NK-92 treated with Interleukin-12 subunit alpha and Interleukin-12 subunit beta, amount 100 ng/mL, for 24 hours (cell line): ENCODE measurements around the gene MEF2B.

Experiments
- DNase-seq: peaks from one replicate; lab custom pipeline; 2025; lab: John Stamatoyannopoulos, UW

MEF2B gene

GRCh38 chr19:19170053-19170872 lies at the start of gene MEF2B:
Gene MEF2B, minus strand, starts transcription at chr19:19170263. Its CDS starts 19,528 bp downstream, at chr19:19150735.
- no peak for DNase-seq

- DNase-seq = no peak
These were observed 48.8 kb upstream of the MEF2B start for GRCh38 chr19:19218911-19219310.

- DNase-seq = no peak
These were observed 47.0 kb upstream of the MEF2B start for GRCh38 chr19:19217099-19217498.

- no peak for DNase-seq
These were observed 45.7 kb upstream of the MEF2B start for GRCh38 chr19:19215792-19216191.

GRCh38 chr19:19214892-19215291 lies 44.8 kb upstream of the MEF2B start:
- no peak for DNase-seq

GRCh38 chr19:19214159-19214490 lies 44.1 kb upstream of the MEF2B start:
- DNase-seq = no peak

GRCh38 chr19:19213426-19214158 lies 43.5 kb upstream of the MEF2B start:
- no peak for DNase-seq

- DNase-seq = no peak
These were observed 42.9 kb upstream of the MEF2B start for GRCh38 chr19:19212916-19213315.

GRCh38 chr19:19211499-19212420 lies 41.7 kb upstream of the MEF2B start, which contains the start of gene NCAN:
Gene NCAN, plus strand, starts transcription at chr19:19211958. Its CDS starts 4,996 bp downstream, at chr19:19216954.
- no peak for DNase-seq

GRCh38 chr19:19209372-19209771 lies 39.3 kb upstream of the MEF2B start:
- DNase-seq = no peak

GRCh38 chr19:19207637-19208572 lies 37.8 kb upstream of the MEF2B start:
- DNase-seq = no peak

- no peak for DNase-seq
These were observed 36.9 kb upstream of the MEF2B start for GRCh38 chr19:19206938-19207337.

GRCh38 chr19:19205416-19206410 lies 35.6 kb upstream of the MEF2B start:
- no peak for DNase-seq

GRCh38 chr19:19204181-19204580 lies 34.1 kb upstream of the MEF2B start:
- no peak for DNase-seq

- peak; percentile 87 for DNase-seq
These were observed 33.2 kb upstream of the MEF2B start, which contains the start of gene NR2C2AP for GRCh38 chr19:19203012-19203856. Gene NR2C2AP, minus strand, starts transcription at chr19:19203414. Its CDS starts 354 bp downstream, at chr19:19203060.

- DNase-seq = no peak
These were observed 32.6 kb upstream of the MEF2B start for GRCh38 chr19:19202707-19203011.

GRCh38 chr19:19201697-19202630 lies 31.9 kb upstream of the MEF2B start:
- no peak for DNase-seq

- no peak for DNase-seq
These were observed 23.9 kb upstream of the MEF2B start for GRCh38 chr19:19193926-19194325.
